HepG2 (cell line): ENCODE results near the gene GSDMA.

Experiments used
- ATAD3A ChIP-seq: sonication (generic); formaldehyde crosslinking; IDR thresholded peaks from 2 replicates; pipeline ENCODE4 v1.4.0; 2020; ENCODE audit warnings: missing genetic modification reagents
- EZH2 ChIP-seq: conservative IDR thresholded peaks from 2 replicates; pipeline ENCODE4 v1.6.1; 2012; ENCODE audit warnings: mild to moderate bottlenecking, low read depth, low read length, moderate library complexity
- MYC ChIP-seq: sonication (generic); formaldehyde crosslinking; IDR thresholded peaks from 2 replicates; pipeline ENCODE4 v1.9.0; 2021; ENCODE audit warnings: missing genetic modification reagents, borderline replicate concordance
- NFRKB ChIP-seq: fragments of 450-650 bp; IDR thresholded peaks from 2 replicates; pipeline ENCODE4 v1.6.1; 2017
- NR2C2 ChIP-seq: sonication (generic); formaldehyde crosslinking; IDR thresholded peaks from 2 replicates; pipeline ENCODE4 v1.4.0; 2020; ENCODE audit warnings: missing genetic modification reagents, mild to moderate bottlenecking, moderate library complexity, borderline replicate concordance
- NR3C1 ChIP-seq: sonication (generic); formaldehyde crosslinking; IDR thresholded peaks from 2 replicates; pipeline ENCODE4 v1.4.0; 2020; ENCODE audit warnings: missing genetic modification reagents
- POLR2A ChIP-seq, 2 experiments: IDR thresholded peaks; 2 replicates each; pipeline ENCODE4 v1.6.1; 2011; ENCODE audit warnings: low read depth in 2 of 2, low read length in 2 of 2, mild to moderate bottlenecking in 1 of 2, moderate library complexity in 1 of 2; ENCODE audit not compliant: insufficient read depth in 1 of 2
- SMAD9 ChIP-seq: sonication (generic); formaldehyde crosslinking; IDR thresholded peaks from 2 replicates; pipeline ENCODE4 v1.5.1; 2020; ENCODE audit warnings: mild to moderate bottlenecking, missing genetic modification reagents
- TARDBP ChIP-seq: sonication (generic); formaldehyde crosslinking; IDR thresholded peaks from 2 replicates; pipeline ENCODE4 v1.8.0; 2022; ENCODE audit warnings: mild to moderate bottlenecking, missing genetic modification reagents
- TCF12 ChIP-seq, 2 experiments: fragments of 450-650 bp in 1 of 2; sonication (generic) in 1 of 2; formaldehyde crosslinking in 1 of 2; IDR thresholded peaks; 2 replicates each; pipeline versions ENCODE4 v1.6.1 to v1.8.0; 2017 to 2022; ENCODE audit warnings: antibody characterized with exemption in 1 of 2, mild to moderate bottlenecking in 1 of 2, missing genetic modification reagents in 1 of 2, moderate library complexity in 1 of 2
- TF ChIP-seq, protein P1 (sequence below): sonication (generic); formaldehyde crosslinking; IDR thresholded peaks from 2 replicates; pipeline ENCODE4 v1.4.0; 2020; ENCODE audit warnings: missing genetic modification reagents, mild to moderate bottlenecking, borderline replicate concordance
- TF ChIP-seq, protein P2 (sequence below), 2 experiments: sonication (generic) in 1 of 2; formaldehyde crosslinking in 1 of 2; IDR thresholded peaks; 2 replicates each; pipeline versions ENCODE4 v1.4.0 to v1.6.1; 2018 to 2020; ENCODE audit warnings: missing genetic modification reagents in 2 of 2, borderline replicate concordance in 1 of 2, low read depth in 1 of 2, mild to moderate bottlenecking in 1 of 2, missing biosample characterization in 1 of 2

DNA sequence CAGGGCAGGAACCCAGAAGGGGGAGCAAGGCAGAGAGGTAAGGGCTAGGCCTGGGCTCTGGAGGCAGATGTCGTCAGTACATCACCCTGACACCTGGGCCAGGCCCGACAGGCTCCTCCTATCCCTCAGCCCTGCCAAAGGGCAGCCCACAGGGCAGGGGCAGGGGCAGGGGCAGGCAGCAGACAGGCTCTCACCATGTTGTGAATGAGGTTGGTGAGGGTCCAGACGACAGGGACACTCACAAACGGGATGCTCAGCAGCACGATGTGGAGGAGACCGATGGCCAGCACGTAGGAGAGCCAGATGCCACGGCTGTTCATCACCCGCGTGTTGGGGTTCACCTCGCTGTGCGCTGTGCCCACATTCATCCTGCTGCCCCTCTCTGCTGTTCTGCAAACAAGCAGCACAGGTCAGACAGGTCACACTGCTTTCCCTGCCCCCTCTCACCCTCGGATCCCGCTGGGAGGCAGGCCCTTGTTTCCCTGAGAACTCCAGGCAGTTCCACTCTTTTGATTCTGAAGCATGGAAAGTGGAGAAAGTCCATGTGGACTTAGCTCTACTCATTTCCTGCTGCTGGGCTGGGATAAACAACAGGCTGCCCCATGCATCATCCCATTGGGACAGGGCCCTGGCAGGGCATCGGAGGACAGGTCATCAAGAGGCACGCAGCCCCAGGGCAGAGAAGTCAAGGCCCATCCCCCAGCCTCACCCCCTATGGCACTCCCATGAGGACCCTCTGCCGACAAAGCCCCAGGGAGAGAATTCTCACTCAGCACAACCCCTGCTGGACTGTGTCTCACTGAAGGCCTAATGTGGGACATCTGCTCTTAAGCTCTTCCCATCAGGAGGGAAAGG lies 38.7 kb upstream of the GSDMA start:
- TF ChIP-seq EZH2 (no peak), MYC (CRISPR knock-in tag) (peak; percentile 95), POLR2A (IDR thresholded peaks at IDR 0.05; ENCODE audit: insufficient read depth in 1 of 2, low read depth in 2 of 2, low read length in 2 of 2) (peak; percentile 13 to 57; a peak in 2 of 4 replicates), SMAD9 (peak; percentile 74), ATAD3A (CRISPR knock-in tag) (no peak), NR2C2 (CRISPR knock-in tag) (peak; percentile 90), TCF12 (IDR thresholded peaks at IDR 0.05) (no peak), TCF12 (CRISPR knock-in tag; IDR thresholded peaks at IDR 0.05) (0 out of 2 replicates have a peak, but pooled peaks have one; percentile 88), NR3C1 (CRISPR knock-in tag) (no peak), TARDBP (CRISPR knock-in tag) (peak; percentile 99), NFRKB (no peak)
- TF ChIP-seq, protein P1, sequence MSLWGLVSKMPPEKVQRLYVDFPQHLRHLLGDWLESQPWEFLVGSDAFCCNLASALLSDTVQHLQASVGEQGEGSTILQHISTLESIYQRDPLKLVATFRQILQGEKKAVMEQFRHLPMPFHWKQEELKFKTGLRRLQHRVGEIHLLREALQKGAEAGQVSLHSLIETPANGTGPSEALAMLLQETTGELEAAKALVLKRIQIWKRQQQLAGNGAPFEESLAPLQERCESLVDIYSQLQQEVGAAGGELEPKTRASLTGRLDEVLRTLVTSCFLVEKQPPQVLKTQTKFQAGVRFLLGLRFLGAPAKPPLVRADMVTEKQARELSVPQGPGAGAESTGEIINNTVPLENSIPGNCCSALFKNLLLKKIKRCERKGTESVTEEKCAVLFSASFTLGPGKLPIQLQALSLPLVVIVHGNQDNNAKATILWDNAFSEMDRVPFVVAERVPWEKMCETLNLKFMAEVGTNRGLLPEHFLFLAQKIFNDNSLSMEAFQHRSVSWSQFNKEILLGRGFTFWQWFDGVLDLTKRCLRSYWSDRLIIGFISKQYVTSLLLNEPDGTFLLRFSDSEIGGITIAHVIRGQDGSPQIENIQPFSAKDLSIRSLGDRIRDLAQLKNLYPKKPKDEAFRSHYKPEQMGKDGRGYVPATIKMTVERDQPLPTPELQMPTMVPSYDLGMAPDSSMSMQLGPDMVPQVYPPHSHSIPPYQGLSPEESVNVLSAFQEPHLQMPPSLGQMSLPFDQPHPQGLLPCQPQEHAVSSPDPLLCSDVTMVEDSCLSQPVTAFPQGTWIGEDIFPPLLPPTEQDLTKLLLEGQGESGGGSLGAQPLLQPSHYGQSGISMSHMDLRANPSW, result peak; percentile 92
- TF ChIP-seq, protein P2, sequence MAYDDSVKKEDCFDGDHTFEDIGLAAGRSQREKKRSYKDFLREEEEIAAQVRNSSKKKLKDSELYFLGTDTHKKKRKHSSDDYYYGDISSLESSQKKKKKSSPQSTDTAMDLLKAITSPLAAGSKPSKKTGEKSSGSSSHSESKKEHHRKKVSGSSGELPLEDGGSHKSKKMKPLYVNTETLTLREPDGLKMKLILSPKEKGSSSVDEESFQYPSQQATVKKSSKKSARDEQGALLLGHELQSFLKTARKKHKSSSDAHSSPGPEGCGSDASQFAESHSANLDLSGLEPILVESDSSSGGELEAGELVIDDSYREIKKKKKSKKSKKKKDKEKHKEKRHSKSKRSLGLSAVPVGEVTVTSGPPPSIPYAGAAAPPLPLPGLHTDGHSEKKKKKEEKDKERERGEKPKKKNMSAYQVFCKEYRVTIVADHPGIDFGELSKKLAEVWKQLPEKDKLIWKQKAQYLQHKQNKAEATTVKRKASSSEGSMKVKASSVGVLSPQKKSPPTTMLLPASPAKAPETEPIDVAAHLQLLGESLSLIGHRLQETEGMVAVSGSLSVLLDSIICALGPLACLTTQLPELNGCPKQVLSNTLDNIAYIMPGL (CRISPR knock-in tag; IDR thresholded peaks at IDR 0.05; ENCODE audit: borderline replicate concordance in 1 of 2, low read depth in 1 of 2), result peak; percentile 89 to 94
